Measurements from ENCODE around the gene MECP2.
"Not testable (repeated sequence)": the region's sequence is repeated elsewhere in the genome, so short reads cannot be mapped to it uniquely, and the experiment has no call there.

MECP2 gene

GRCh38 chrX:154097589-154098541 is at the start of gene MECP2:
TSS of gene MECP2 (minus strand) at chrX:154097717.
- H3K4me3 ChIP-seq (ENCODE audit: low read length), result peak within 1 kb of the TSS; percentile 73
- DNase-seq (ENCODE audit: low read depth), result peak; percentile 88
- no peak for TF ChIP-seq CTCF (conservative IDR thresholded peaks at IDR 0.05; ENCODE audit: low read length)

GRCh38 chrX:154144010-154144409 is 46.5 kb upstream of the MECP2 start, which contains the start of gene OPN1LW:
TSS of gene OPN1LW (plus strand) at chrX:154144243. CDS start at chrX:154144284, 41 bp downstream.
- DNase-seq (ENCODE audit: low read depth); H3K4me3 ChIP-seq (ENCODE audit: low read length): not testable (repeated sequence)

GRCh38 chrX:154142950-154143745 is 45.6 kb upstream of the MECP2 start:
- no peak for TF ChIP-seq CTCF (conservative IDR thresholded peaks at IDR 0.05; ENCODE audit: low read length)
- H3K4me3 ChIP-seq (ENCODE audit: low read length), result no peak overlapping the region
- no peak for DNase-seq (ENCODE audit: low read depth)

- no peak for DNase-seq (ENCODE audit: low read depth)
- TF ChIP-seq CTCF (conservative IDR thresholded peaks at IDR 0.05; ENCODE audit: low read length), result no peak
- H3K4me3 ChIP-seq (ENCODE audit: low read length), result no peak overlapping the region
Observed at GRCh38 chrX:154142386-154142785, 44.9 kb upstream of the MECP2 start.

GRCh38 chrX:154140742-154141141 is 43.2 kb upstream of the MECP2 start:
- no peak for DNase-seq (ENCODE audit: low read depth)
- no peak overlapping the region for H3K4me3 ChIP-seq (ENCODE audit: low read length)
- no peak for TF ChIP-seq CTCF (conservative IDR thresholded peaks at IDR 0.05; ENCODE audit: low read length)

- no peak for DNase-seq (ENCODE audit: low read depth)
- no peak overlapping the region for H3K4me3 ChIP-seq (ENCODE audit: low read length)
- no peak for TF ChIP-seq CTCF (conservative IDR thresholded peaks at IDR 0.05; ENCODE audit: low read length)
Observed at GRCh38 chrX:154140206-154140605, 42.7 kb upstream of the MECP2 start.

GRCh38 chrX:154138857-154139256 is 41.3 kb upstream of the MECP2 start:
- no peak for DNase-seq (ENCODE audit: low read depth)
- no peak for TF ChIP-seq CTCF (conservative IDR thresholded peaks at IDR 0.05; ENCODE audit: low read length)
- H3K4me3 ChIP-seq (ENCODE audit: low read length), result no peak overlapping the region

All from AG10803 (cell line).